ENCODE measurements around the gene ME3. TPM values are rescaled to one million over a fixed set of nuclear protein-coding genes. Genes with fewer than 3 reads are reported as not detected.
"Not testable (repeated sequence)": the region's sequence is repeated elsewhere in the genome, so short reads cannot be mapped to it uniquely, and the experiment has no call there.

ME3 gene
- total RNA-seq, 1 experiment from 2014 or later, result 83.8 TPM

- Histone ChIP-seq H3K9me2 (replicated peaks; ENCODE audit: low read length) (no peaks in the 10 kb centered on the region), H3K27ac (ENCODE audit: low read length) (no peak overlapping the region)
- POLR2A ChIA-PET (ENCODE audit: unreplicated experiment), result no interaction called here
Observed at GRCh38 chr11:86658534-86658933, 13.9 kb downstream of the ME3 start.

GRCh38 chr11:86645212-86645611 lies 27.2 kb downstream of the ME3 start:
- H3K4me2 ChIP-seq (ENCODE audit: low read length); H3K36me3 ChIP-seq (ENCODE audit: low read depth, low read length); H3K27ac ChIP-seq (ENCODE audit: low read length); CTCF ChIA-PET; ATAC-seq; H3F3A ChIP-seq (ENCODE audit: low read length, unreplicated experiment); H3K4me3 ChIP-seq (ENCODE audit: low read length); POLR2A ChIA-PET (ENCODE audit: unreplicated experiment); intact Hi-C loops (cut with micrococcal nuclease); H4K20me1 ChIP-seq (ENCODE audit: low read length); H3K9ac ChIP-seq (ENCODE audit: low read length); H3K27me3 ChIP-seq (ENCODE audit: low read length); H2AFZ ChIP-seq (ENCODE audit: low read length); H3K9me3 ChIP-seq (ENCODE audit: low read length); H3K9me2 ChIP-seq (replicated peaks; ENCODE audit: low read length); BruUV-seq (replicated peaks); DNase-seq; H3K4me1 ChIP-seq (ENCODE audit: insufficient read depth, low read length); H3K79me2 ChIP-seq (ENCODE audit: low read length): not testable (repeated sequence)

More at GRCh38 chr11:86658534-86658933, 13.9 kb downstream of the ME3 start:
- CTCF ChIA-PET, result no interaction called here
- Histone ChIP-seq H4K20me1 (ENCODE audit: low read length) (no peaks in the 10 kb centered on the region), H3K36me3 (ENCODE audit: low read depth, low read length) (no peaks in the 10 kb centered on the region), H3K4me1 (ENCODE audit: insufficient read depth, low read length) (peaks cover 9% of the 10 kb centered on the region; the same call in 1 of the 2 replicates), H3K9me3 (ENCODE audit: low read length) (no peaks in the 10 kb centered on the region), H3K27me3 (ENCODE audit: low read length) (no peaks in the 10 kb centered on the region), H2AFZ (ENCODE audit: low read length) (no peak overlapping the region), H3F3A (ENCODE audit: low read length, unreplicated experiment) (no peaks in the 10 kb centered on the region), H3K9ac (ENCODE audit: low read length) (no peak overlapping the region), H3K4me2 (ENCODE audit: low read length) (no peak overlapping the region), H3K4me3 (ENCODE audit: low read length) (no peak overlapping the region), H3K79me2 (ENCODE audit: low read length) (no peaks in the 10 kb centered on the region)
- ATAC-seq, result no peak
- BruUV-seq (replicated peaks), result no TSS peak
- intact Hi-C loops (cut with micrococcal nuclease), result no loop called here
- DNase-seq, result no peak
- TF ChIP-seq EZH2phosphoT487 (IDR thresholded peaks at IDR 0.05; ENCODE audit: borderline replicate concordance, low read length) (no peak), CTCF (conservative IDR thresholded peaks at IDR 0.05; ENCODE audit: low read depth, low read length) (no peak), EZH2 (IDR thresholded peaks at IDR 0.05; ENCODE audit: low read length, unreplicated experiment) (no peak)

- BruUV-seq (replicated peaks), result no TSS peak
- no peak overlapping the region for H2AFZ ChIP-seq (ENCODE audit: low read length)
Observed at GRCh38 chr11:86644291-86644690, 28.1 kb downstream of the ME3 start.

More at GRCh38 chr11:86644291-86644690, 28.1 kb downstream of the ME3 start:
- Histone ChIP-seq H3K4me3 (ENCODE audit: low read length) (no peak overlapping the region), H3K4me1 (ENCODE audit: insufficient read depth, low read length) (peaks cover 17% of the 10 kb centered on the region), H3K9me3 (ENCODE audit: low read length) (no peaks in the 10 kb centered on the region), H3K9ac (ENCODE audit: low read length) (no peak overlapping the region), H3K4me2 (ENCODE audit: low read length) (no peak overlapping the region), H3K27me3 (ENCODE audit: low read length) (no peaks in the 10 kb centered on the region), H3K9me2 (replicated peaks; ENCODE audit: low read length) (no peaks in the 10 kb centered on the region), H3K27ac (ENCODE audit: low read length) (peak overlapping the region; percentile 37), H3K79me2 (ENCODE audit: low read length) (no peaks in the 10 kb centered on the region), H3K36me3 (ENCODE audit: low read depth, low read length) (no peaks in the 10 kb centered on the region), H4K20me1 (ENCODE audit: low read length) (no peaks in the 10 kb centered on the region), H3F3A (ENCODE audit: low read length, unreplicated experiment) (no peaks in the 10 kb centered on the region)
- ChIA-PET POLR2A (ENCODE audit: unreplicated experiment) (no interaction called here), CTCF (no interaction called here)
- DNase-seq (peak; percentile 49), ATAC-seq (no peak; the same call in 1 of the 2 replicates)
- TF ChIP-seq EZH2 (IDR thresholded peaks at IDR 0.05; ENCODE audit: low read length, unreplicated experiment), result no peak
- no peak for TF ChIP-seq CTCF (conservative IDR thresholded peaks at IDR 0.05; ENCODE audit: low read depth, low read length)
- TF ChIP-seq EZH2phosphoT487 (IDR thresholded peaks at IDR 0.05; ENCODE audit: borderline replicate concordance, low read length), result no peak
- intact Hi-C loops (cut with micrococcal nuclease), result no loop called here
